Measurements from ENCODE around the gene DSE.
"Not testable (repeated sequence)": the region's sequence is repeated elsewhere in the genome, so short reads cannot be mapped to it uniquely, and the experiment has no call there.

The DSE gene

GRCh38 chr6:116370760-116371119 is at the start of gene DSE:
Gene DSE, plus strand, starts transcription at chr6:116370947. Its CDS starts 28,304 bp downstream, at chr6:116399251.
- intact Hi-C loops (cut with DNase I): loop anchor here (5.0 kb wide), 1 partner anchor 88 kb away; no protein-coding TSS in a partner anchor
- peak; percentile 36 to 93 (median 83) for DNase-seq

GRCh38 chr6:116321933-116322332 is 48.8 kb upstream of the DSE start:
- DNase-seq; intact Hi-C loops (cut with DNase I): not testable (repeated sequence)

DNA sequence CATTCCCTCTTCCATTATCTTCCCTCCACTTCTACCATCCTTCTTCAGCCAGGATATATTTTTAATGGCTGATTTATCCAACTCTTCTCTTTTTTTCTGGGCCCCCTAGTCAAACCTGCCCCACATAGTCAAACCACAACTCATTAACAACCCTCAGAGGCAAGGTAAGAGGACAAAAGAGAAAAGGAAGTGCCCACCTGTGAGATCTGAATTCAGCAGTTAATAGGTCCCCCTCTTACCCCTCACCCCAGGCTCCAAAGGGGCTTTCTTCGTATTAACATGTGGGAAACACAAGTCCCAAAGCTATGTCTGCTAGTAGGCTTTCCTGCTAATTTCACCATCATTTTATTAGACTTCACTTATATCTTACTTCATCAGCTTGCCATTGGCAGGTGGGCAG is 46.9 kb upstream of the DSE start:
- DNase-seq: no peak
- intact Hi-C loops (cut with DNase I): no loop called here

DNA sequence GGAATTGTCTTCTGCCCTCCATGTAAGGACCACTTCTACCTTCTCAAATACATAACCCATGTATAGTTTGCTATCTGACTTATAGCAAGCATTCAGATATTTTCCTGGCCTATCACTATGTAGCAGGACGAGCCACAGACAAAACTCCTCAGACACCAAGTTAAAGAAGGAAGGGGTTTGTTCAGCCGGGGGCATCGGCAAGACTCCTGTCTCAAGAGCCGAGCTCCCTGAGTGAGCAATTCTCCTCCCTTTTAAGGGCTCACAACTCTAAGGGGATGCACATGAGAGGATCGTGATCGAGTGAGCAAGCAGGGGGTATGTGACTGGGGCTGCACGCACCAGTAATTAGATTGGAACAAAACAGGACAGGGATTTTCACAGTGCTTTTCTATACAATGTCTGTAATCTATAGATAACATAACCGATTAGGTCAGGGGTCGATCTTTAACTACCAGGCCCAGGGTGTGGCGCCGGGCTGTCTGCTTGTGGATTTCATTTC is 45.1 kb upstream of the DSE start:
- DNase-seq; intact Hi-C loops (cut with DNase I): not testable (repeated sequence)

- peak in 5 of 42 donors; percentile 3 to 46 (median 6) for DNase-seq
These were observed 44.5 kb upstream of the DSE start for GRCh38 chr6:116326181-116326671.

DNA sequence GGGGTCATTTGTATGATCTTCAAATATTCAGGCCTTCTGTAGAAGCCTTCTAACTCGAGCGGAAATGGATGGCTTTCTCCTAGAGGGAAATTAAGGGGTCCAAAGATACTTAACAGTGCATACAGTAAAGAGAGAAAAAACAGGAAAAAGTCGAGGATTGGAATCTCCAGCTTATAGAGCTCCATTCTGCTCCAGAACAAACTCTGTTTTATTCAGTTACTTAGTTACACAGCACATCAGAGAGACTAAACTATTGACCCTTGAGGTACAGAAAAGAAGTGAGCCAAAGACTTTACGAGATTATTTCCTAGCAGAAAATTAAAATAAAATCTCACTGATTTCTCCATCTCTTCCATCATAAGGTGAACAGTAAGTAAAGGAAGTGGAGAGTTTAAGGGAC is 43.8 kb upstream of the DSE start:
- DNase-seq: no peak
- intact Hi-C loops (cut with DNase I): no loop called here

More at GRCh38 chr6:116326181-116326671, 44.5 kb upstream of the DSE start:
- intact Hi-C loops (cut with DNase I): no loop called here

DNA sequence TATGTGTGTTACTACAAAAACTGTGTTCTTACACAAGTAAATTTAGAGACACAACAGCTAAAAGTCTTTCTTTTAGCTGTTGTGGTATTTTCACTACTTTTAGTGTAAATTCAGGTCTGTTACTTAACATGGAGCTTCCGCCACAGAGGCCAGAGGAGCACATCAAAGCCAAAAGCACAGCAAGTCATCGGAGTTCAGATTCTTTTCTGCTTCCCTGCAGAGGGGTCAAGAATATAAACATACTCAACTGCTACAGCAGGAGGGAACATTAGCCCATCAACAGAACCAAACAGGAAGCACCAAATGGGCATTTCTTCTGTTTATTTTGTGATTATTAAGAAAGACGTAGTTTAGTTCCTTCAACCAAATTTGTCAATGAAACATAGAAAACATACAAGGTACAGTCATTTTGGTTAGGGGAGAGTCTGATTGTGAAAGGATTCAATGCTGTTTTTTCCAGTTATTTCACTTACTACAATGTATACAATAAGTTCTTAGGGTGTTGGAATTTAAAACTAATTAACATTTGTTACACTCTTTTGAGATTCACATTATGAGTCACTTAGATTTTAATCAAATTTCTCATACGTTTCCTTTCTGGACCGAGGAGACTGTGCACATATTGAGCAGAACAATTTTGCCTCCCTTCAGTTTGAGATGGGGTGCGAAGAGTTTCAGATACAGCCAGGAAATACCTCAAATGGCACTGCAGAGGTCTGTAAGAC is 42.8 kb upstream of the DSE start:
- intact Hi-C loops (cut with DNase I): no loop called here

DNA sequence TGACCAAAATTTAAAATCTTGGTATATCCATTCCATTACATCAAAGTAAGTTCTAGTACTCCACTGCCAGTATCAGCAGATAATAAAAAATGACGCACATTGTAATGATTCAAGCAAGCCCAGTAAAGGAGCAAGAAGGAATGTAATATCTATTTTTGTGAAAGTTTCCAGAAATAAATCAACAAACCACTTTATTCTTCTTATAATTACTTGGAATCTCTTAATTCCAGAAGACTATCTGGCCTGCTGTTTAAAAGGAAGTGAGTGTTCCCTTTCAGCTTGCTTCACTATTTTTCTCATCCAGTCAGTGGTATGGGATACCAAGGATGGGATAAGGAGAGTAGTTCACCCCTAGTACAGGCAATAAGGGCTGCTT is 42.2 kb upstream of the DSE start:
- intact Hi-C loops (cut with DNase I): no loop called here
- no peak for DNase-seq

More for the DNA sequence above, 42.8 kb upstream of the DSE start:
- no peak for DNase-seq

DNA sequence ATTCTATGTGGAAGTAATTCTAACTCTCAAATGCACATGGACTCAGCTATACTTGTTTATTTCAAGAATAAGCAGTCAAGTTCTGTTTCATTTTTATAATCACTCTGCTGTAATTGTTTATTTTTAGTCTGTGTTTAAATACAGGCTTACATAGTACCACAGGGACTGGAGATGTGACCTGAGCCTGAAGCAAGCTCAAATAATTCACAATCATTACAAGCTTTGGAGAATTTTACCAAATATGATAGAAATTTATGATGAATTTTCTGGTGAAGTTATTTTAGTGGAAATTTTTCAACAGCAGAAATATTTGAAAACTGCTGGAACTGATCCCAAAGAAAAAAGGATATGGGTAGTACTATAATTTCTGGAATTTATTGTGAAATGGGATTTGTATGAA is 41.6 kb upstream of the DSE start:
- DNase-seq: no peak
- intact Hi-C loops (cut with DNase I): no loop called here

DNA sequence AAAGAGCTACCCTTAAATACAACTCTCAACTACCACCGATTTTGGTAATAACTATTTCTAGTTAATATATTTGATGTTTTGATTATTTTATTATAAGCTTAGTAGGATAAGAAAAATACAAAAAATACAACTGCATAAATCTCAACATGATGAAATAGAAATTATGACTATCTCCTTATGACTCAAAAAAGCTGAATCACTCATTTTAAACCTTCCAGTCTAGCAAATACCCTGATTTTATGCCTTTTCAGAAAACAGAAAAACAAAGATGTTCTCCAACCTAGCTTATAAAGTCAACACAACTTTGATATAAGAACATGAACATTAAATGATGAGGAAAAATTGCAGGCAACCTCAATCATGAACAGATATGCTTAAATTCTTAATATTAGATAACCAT is 40.2 kb upstream of the DSE start:
- intact Hi-C loops (cut with DNase I): no loop called here
- no peak for DNase-seq

GRCh38 chr6:116332096-116332495 is 38.7 kb upstream of the DSE start:
- DNase-seq: no peak
- intact Hi-C loops (cut with DNase I): no loop called here

DNA sequence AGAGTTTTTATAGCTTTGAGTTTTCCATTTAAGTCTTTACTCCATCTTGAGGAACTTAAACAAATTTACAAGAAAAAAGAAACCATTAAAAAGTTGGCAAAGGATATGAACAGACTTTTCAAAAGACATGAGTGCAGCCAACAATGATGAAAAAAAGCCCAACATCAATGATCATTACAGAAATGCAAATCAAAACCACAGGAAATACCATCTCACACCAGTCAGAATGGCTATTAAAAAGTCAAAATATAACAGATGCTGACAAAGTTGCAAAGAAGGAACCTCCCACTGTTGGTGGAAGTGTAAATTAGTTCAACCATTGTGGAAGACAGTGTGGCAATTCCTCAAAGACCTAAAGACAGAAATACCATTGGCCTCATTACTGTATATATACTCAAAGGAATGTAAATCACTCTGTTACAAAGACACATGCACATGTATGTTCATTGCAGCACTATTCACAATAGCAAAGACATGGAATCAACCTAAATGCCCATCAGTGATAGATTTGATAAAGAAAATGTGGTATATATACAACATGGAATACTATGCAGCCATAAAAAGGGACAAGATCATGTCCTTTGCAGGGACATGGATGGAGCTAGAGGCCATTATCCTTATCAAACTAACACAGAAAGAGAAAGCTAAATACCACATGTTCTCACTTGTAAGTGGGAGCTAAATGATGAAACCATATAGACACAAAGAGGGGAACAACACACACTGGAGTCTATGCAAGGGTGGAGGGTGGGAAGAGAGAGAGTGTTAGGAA is 35.9 kb upstream of the DSE start:
- DNase-seq; intact Hi-C loops (cut with DNase I): not testable (repeated sequence)

- intact Hi-C loops (cut with DNase I): no loop called here
- no peak for DNase-seq
These were observed 35.0 kb upstream of the DSE start for GRCh38 chr6:116335612-116336215.

GRCh38 chr6:116338943-116339342 is 31.8 kb upstream of the DSE start:
- intact Hi-C loops (cut with DNase I): no loop called here
- no peak for DNase-seq

GRCh38 chr6:116340625-116341024 is 30.1 kb upstream of the DSE start:
- DNase-seq; intact Hi-C loops (cut with DNase I): not testable (repeated sequence)

DNA sequence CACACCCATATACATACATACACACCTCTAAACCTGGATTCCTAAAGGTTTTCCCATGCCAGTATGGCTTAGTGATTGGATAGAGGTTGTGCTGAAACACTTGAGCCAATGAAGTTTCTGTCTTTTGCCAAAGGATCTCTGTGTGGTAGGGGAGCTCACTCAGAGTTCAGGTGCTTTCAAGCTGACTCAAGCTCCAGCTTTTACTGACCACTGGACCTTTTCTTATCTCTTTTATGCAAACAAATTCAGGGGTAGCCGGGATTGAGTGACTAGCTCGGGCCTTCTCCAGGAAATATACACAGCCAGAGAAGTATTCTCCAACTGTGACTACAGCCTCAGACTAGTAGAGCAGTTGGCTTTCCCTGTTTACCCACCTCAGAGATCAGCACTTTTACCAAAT is 21.5 kb upstream of the DSE start:
- intact Hi-C loops (cut with DNase I): no loop called here
- DNase-seq: no peak

- intact Hi-C loops (cut with DNase I): no loop called here
- no peak for DNase-seq
These were observed 19.6 kb upstream of the DSE start for GRCh38 chr6:116351101-116351500.

DNA sequence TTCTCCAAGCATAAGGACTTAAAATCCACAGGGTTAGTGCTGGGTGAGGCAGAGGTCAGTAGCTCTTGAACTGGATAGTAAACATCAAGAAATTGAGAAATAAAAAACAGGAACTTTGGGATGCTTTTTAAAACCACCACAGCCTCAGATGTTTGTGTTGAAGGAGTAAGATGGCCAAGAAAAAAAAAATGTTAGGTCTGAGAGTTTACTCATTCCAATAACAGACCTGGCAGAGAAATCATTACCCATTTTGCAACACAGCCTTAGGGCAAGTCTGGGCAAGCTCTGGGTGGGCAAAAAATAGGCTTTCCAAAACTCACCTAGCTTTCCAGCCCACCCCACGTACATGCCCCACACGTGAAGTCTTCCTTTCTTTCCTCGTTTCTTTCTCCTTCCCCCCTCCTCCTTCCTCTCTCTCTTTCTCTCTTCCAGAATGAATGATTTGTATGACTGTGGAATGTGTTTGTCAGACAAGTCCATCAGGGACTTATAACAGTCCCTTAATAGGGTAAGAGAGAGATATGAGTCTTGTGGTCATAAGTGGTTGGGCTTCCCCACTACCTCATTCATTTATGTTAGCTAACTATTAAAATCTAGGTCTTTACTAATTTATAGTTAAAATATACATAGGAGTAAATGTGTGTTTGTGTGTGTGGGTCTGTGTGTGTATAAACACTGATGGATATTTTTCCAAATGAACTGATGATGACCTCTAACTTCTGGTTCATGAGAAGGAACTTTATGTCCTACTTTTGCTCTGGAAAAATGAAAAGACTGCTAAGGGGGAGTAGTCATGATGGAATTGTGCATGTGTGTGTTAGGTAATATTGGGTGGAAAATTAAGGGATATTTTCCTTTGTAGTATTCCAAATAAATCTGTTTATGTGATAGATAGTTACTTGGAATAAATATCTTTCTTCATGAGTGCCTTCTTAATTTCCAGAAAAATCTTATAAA is 18.0 kb upstream of the DSE start:
- DNase-seq: no peak
- intact Hi-C loops (cut with DNase I): no loop called here

- peak in 2 of 42 donors; percentile 10 to 39 for DNase-seq
- intact Hi-C loops (cut with DNase I): no loop called here
These were observed 16.5 kb upstream of the DSE start for GRCh38 chr6:116354236-116354635.

Measured in head of caudate nucleus (tissue), 42 donors.